Transverse colon (tissue), 4 donors: Measurements from ENCODE around the gene PTPRR.

Experiments
- EP300 ChIP-seq: sonication (generic); formaldehyde crosslinking; IDR thresholded peaks from one replicate; pipeline ENCODE4 v1.6.1; 2017; ENCODE audit warnings: antibody characterized with exemption, low read depth
- POLR2AphosphoS5 ChIP-seq, 3 donors: sonication (generic); formaldehyde crosslinking; IDR thresholded peaks; one replicate each; pipeline ENCODE4 v1.6.1; 2016; ENCODE audit warnings: antibody characterized with exemption in 3 of 3
- TF ChIP-seq, protein P1 (sequence below), 5 experiments: fragments of 200-600 bp in 3 of 5; fragments of 450-650 bp in 2 of 5; sonication (generic) in 3 of 5; IDR thresholded peaks; 1 replicate in 2 of 5; 2 replicates in 3 of 5; pipeline ENCODE4 v1.5.1; 2016 to 2017; ENCODE audit warnings: antibody characterized with exemption in 5 of 5, inconsistent platforms in 3 of 5, mild to moderate bottlenecking in 2 of 5, moderate library complexity in 1 of 5

DNA sequence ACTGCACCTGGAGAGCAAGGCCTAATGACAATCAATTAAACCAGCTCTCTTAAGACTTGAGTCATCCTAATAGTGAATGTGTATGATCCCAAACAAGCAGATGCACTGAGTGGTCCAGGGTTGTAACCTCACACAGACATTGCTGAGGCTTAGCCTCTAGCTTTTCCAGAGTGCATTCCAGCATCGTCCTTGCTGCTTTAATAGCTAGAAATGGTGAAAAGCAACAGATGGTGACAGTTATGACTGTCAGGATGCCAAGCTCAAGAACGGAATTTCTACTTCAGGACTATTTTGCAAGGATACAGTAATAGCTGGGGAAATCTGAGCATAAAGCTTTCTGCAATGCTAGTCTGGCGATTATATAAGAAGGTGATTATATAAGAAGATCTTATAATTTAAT is 34.6 kb downstream of the PTPRR start:
- no peak for TF ChIP-seq EP300
- TF ChIP-seq, protein P1, sequence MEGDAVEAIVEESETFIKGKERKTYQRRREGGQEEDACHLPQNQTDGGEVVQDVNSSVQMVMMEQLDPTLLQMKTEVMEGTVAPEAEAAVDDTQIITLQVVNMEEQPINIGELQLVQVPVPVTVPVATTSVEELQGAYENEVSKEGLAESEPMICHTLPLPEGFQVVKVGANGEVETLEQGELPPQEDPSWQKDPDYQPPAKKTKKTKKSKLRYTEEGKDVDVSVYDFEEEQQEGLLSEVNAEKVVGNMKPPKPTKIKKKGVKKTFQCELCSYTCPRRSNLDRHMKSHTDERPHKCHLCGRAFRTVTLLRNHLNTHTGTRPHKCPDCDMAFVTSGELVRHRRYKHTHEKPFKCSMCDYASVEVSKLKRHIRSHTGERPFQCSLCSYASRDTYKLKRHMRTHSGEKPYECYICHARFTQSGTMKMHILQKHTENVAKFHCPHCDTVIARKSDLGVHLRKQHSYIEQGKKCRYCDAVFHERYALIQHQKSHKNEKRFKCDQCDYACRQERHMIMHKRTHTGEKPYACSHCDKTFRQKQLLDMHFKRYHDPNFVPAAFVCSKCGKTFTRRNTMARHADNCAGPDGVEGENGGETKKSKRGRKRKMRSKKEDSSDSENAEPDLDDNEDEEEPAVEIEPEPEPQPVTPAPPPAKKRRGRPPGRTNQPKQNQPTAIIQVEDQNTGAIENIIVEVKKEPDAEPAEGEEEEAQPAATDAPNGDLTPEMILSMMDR (IDR thresholded peaks at IDR 0.05): no peak
- no peak for TF ChIP-seq POLR2AphosphoS5 (IDR thresholded peaks at IDR 0.05)
